Ovary (tissue), 9 donors: ENCODE results near the gene GRID1. TPM values are rescaled to one million over a fixed set of nuclear protein-coding genes. Genes with fewer than 3 reads are reported as not detected.

Source experiments
- DNase-seq, 5 donors: peaks; one replicate each; pipeline ENCODE4 v3.0.0-alpha.2; 2019 to 2020
- H3K27ac ChIP-seq, 2 donors: fragments of 200-600 bp; one replicate each; pipeline versions ENCODE4 v1.5.1 to v1.8.0; 2019 to 2022
- H3K27me3 ChIP-seq: fragments of 200-600 bp; one replicate; pipeline ENCODE4 v1.8.0; 2022
- H3K36me3 ChIP-seq: fragments of 200-600 bp; sonication (generic); one replicate; pipeline ENCODE4 v1.5.1; 2019
- H3K4me1 ChIP-seq: one replicate; pipeline ENCODE4 v1.8.1; 2013; ENCODE audit warnings: mild to moderate bottlenecking, moderate library complexity; ENCODE audit not compliant: insufficient read depth
- H3K4me3 ChIP-seq: fragments of 200-600 bp; sonication (generic); one replicate; pipeline ENCODE4 v1.5.1; 2017
- H3K9me3 ChIP-seq, 2 donors: fragments of 200-600 bp in 1 of 2; sonication (generic) in 1 of 2; one replicate each; pipeline versions ENCODE4 v1.5.1 to v1.8.1; 2013 to 2019; ENCODE audit warnings: mild to moderate bottlenecking in 1 of 2, moderate library complexity in 1 of 2
- EP300 ChIP-seq: sonication (generic); formaldehyde crosslinking; IDR thresholded peaks from one replicate; pipeline ENCODE4 v1.6.1; 2017; ENCODE audit warnings: antibody characterized with exemption
- POLR2A ChIP-seq: fragments of 450-650 bp; IDR thresholded peaks from one replicate; pipeline ENCODE4 v1.6.1; 2017; ENCODE audit warnings: antibody characterized with exemption, mild to moderate bottlenecking, moderate library complexity
- WGBS, 3 donors: extraction: QIAGEN DNeasy Blood & Tissue Kit in 1 of 3; methylation state at CpG; one replicate each; pipeline versions ENCODE4 v1.1.5 to v1.1.7; 2013 to 2017; 5-methylcytosine and 5-hydroxymethylcytosine counted together
- intact Hi-C, 4 donors: fragments of 100-400 bp; cut with DNase I; formaldehyde crosslinking; loops; one replicate each; pipeline versions ENCODE4 v1.11.0 to v1.15.1; 2022 to 2023
- polyA plus RNA-seq, 2 donors: library from polyadenylated mRNA; stranded (reverse); fragments of 200-250 nt in 1 of 2; fragments of 350-450 nt in 1 of 2; fragmentation: Illumina TruSeq in 1 of 2; extraction: RNeasy Lipid Tissue Mini Kit (QIAGEN cat#74804) in 1 of 2; gene quantifications; one replicate each; pipeline ENCODE4 v1.2.3, GENCODE V29; 2013 to 2014
- total RNA-seq, 7 donors: library from RNA; depleted of rRNA in 2 of 7; stranded (reverse); fragments of >200 nt in 2 of 7; fragmentation: NEBNext Ultra II Directional in 3 of 7; extraction: Animal tissue kit (Norgen Biotek cat#: 25700) in 3 of 7; gene quantifications; one replicate each; pipeline versions ENCODE4 v1.1.0 to v1.2.4, GENCODE V29; 2016 to 2023
- TF ChIP-seq, protein P1 (sequence below), 3 donors: fragments of 450-650 bp in 2 of 3; fragments of 200-600 bp in 1 of 3; IDR thresholded peaks; one replicate each; pipeline versions ENCODE4 v1.5.1 to v1.8.0; 2016 to 2022; ENCODE audit warnings: antibody characterized with exemption in 3 of 3, mild to moderate bottlenecking in 1 of 3
- donor health status: DM: no; HTN: no; CAD: no; lungs with moderate emphysema.
- donor health status: DM: no; HTN: no; CAD: no.
- donor health status: Bipolar disorder and iron deficiency.
- donor health status: DM: yes; HTN: yes; CAD: no.
- donor health status: DM: no; HTN: no; CAD: no.
- donor health status: DM: yes; HTN: yes; CAD: no.

Gene GRID1
- total and polyA plus RNA-seq, 9 donors = 0.57 to 6.2 (median 1.8) TPM

DNA sequence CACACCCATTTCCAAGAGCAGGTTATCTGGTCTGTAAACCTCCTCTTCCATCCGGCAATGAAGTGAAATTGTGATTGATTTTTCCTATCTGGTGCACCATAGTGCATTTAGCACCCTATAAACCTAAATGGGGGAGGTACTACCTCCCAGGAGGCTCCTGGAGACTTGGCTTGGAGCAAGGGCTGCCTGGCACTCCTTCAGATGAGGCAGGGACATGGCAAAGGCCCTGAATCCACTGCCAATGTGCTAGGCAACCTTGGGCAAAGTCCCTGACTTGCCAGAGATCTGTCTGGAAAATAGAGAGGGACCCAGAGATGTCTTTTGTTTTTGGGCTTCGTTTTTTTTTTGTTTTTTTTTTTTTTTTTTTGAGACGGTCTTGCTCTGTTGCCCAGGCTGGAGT, 6.7 kb upstream of the GRID1 start:
- no peak for TF ChIP-seq EP300
- no peak for TF ChIP-seq POLR2A
- TF ChIP-seq, protein P1, sequence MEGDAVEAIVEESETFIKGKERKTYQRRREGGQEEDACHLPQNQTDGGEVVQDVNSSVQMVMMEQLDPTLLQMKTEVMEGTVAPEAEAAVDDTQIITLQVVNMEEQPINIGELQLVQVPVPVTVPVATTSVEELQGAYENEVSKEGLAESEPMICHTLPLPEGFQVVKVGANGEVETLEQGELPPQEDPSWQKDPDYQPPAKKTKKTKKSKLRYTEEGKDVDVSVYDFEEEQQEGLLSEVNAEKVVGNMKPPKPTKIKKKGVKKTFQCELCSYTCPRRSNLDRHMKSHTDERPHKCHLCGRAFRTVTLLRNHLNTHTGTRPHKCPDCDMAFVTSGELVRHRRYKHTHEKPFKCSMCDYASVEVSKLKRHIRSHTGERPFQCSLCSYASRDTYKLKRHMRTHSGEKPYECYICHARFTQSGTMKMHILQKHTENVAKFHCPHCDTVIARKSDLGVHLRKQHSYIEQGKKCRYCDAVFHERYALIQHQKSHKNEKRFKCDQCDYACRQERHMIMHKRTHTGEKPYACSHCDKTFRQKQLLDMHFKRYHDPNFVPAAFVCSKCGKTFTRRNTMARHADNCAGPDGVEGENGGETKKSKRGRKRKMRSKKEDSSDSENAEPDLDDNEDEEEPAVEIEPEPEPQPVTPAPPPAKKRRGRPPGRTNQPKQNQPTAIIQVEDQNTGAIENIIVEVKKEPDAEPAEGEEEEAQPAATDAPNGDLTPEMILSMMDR (IDR thresholded peaks at IDR 0.05) = no peak
- intact Hi-C loops = loop anchor here in 1 of 4 donors (10.0 kb wide), 1 partner anchor 1828 kb away; no protein-coding TSS in a partner anchor
- H3K27me3 ChIP-seq = no peaks in the 10 kb centered on the region

DNA sequence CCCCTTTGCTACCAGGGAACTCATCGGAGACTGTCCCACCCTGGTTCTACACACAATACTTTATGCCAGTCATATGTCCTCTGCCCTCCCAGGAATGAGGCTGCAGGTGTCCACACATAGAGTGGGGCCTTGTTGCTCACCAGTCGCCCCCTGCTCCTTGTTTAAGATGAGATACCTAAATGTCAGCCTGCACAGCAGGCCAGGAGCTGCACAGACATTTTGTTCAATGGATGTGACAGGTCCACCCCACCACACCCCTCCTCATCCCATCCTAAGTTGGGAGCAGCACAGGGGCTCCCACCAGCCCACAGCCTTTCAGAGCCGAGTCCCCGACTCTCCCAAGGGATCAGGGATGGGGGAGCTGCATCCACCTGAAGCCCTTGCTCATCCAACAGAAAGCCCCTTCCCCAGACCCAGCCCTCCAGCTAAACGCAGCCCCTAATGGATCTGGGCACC, 6.2 kb upstream of the GRID1 start:
- Histone ChIP-seq H3K4me3 (no peak overlapping the region), H3K27ac (no peak overlapping the region), H3K9me3 (no peaks in the 10 kb centered on the region), H3K27me3 (no peaks in the 10 kb centered on the region), H3K4me1 (no peaks in the 10 kb centered on the region), H3K36me3 (no peaks in the 10 kb centered on the region)
- 74 to 91% (median 85%) methylated on average over 5 of the region's 5 CpGs for WGBS, 3 donors
- TF ChIP-seq POLR2A (no peak), EP300 (no peak)
- TF ChIP-seq, protein P1 (IDR thresholded peaks at IDR 0.05) = no peak
- DNase-seq = peak in 1 of 5 donors; percentile 5
- intact Hi-C loops = loop anchor here in 1 of 4 donors (10.0 kb wide), 1 partner anchor 1828 kb away; no protein-coding TSS in a partner anchor

More for the DNA sequence above, 6.7 kb upstream of the GRID1 start:
- Histone ChIP-seq H3K27ac (no peak overlapping the region), H3K9me3 (no peaks in the 10 kb centered on the region), H3K36me3 (no peaks in the 10 kb centered on the region), H3K4me1 (no peaks in the 10 kb centered on the region), H3K4me3 (no peak overlapping the region)
- 80 to 87% (median 85%) methylated on average over 3 of the region's 3 CpGs for WGBS, 3 donors
- DNase-seq = no peak

DNA sequence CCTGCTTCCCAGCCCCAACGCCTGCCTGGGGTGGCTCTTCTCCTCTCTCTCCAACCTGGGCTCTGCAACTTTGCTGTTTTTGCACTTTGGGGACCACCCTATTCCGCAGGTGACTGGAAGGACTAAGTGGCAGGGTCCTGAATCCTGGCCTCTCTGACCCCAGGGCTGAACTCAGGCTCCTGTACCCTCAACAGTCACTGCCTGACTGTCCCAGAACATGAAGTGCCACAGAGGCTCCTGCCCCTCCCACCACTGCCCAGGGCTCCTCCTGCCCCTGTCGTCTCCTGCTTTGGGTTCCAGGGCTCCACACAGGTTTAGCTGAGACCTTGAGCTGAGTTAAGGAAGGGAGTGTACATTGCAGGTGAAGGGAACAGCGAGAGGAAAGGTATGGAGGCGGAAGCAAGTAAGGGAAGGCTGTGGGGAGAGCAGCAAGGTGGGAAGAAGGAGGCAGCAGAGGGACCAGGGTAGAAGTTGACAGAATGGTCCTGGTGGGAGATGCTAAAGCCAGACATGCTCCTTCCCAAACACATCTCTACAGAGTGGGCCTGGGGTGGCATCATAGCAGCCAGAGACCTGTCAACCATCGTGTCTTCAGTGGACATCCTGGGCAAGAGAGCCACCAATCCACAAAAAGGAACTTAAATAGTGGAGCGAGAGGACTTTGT, 5.7 kb upstream of the GRID1 start:
- H3K4me1 ChIP-seq = no peaks in the 10 kb centered on the region
- no peaks in the 10 kb centered on the region for H3K9me3 ChIP-seq
- no peak for TF ChIP-seq POLR2A
- no peak for TF ChIP-seq EP300
- TF ChIP-seq, protein P1 (IDR thresholded peaks at IDR 0.05) = no peak
- WGBS, 3 donors = 62 to 73% (median 70%) methylated on average over 7 of the region's 7 CpGs
- no peak overlapping the region for H3K4me3 ChIP-seq
- no peak overlapping the region for H3K27ac ChIP-seq
- peak in 1 of 5 donors; percentile 9 for DNase-seq
- no peaks in the 10 kb centered on the region for H3K27me3 ChIP-seq
- H3K36me3 ChIP-seq = no peaks in the 10 kb centered on the region
- intact Hi-C loops = loop anchor here in 1 of 4 donors (10.0 kb wide), 1 partner anchor 1827 kb away; no protein-coding TSS in a partner anchor

DNA sequence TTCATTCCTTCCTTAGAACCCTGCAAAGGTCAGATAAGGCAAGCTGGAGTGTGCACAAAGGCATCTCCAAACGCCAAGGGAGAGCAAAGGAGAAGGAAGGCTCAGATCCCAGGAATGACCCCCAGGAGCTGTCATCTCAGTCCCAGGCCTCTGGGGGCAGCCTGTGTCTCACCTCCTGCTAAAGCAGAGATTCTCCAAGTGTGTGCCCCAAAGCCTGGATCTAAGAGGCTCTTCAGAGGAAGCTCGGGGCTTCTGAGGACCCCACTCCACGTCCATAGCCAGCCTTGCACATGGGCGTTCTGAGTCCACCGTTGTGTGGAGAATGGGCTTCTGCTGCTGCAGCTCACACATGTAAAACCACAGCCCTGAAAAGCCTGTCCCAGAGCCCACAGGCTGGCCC, 5.1 kb upstream of the GRID1 start:
- H3K27me3 ChIP-seq = no peaks in the 10 kb centered on the region
- intact Hi-C loops = loop anchor here in 1 of 4 donors (10.0 kb wide), 1 partner anchor 1827 kb away; no protein-coding TSS in a partner anchor
- WGBS, 3 donors = 67 to 91% (median 70%) methylated on average over 5 of the region's 5 CpGs
- no peaks in the 10 kb centered on the region for H3K4me1 ChIP-seq
- no peak overlapping the region for H3K27ac ChIP-seq
- H3K36me3 ChIP-seq = no peaks in the 10 kb centered on the region
- TF ChIP-seq POLR2A = no peak
- no peak for TF ChIP-seq EP300
- TF ChIP-seq, protein P1 (IDR thresholded peaks at IDR 0.05) = no peak
- no peak overlapping the region for H3K4me3 ChIP-seq
- no peaks in the 10 kb centered on the region for H3K9me3 ChIP-seq
- DNase-seq = peak in 1 of 5 donors; percentile 17
